GM19455 (cell line): ENCODE results near the gene CAMSAP2.

Source experiments
- ATAC-seq: cut with Tn5 transposase; IDR thresholded peaks from one replicate; pipeline ENCODE4 v1.9.1; 2021; ENCODE audit not compliant: unreplicated experiment

Gene CAMSAP2

GRCh38 chr1:200838676-200839445 lies 100.2 kb downstream of the CAMSAP2 start:
- ATAC-seq: no peak

- no peak for ATAC-seq
Observed at GRCh38 chr1:200845360-200845759, 106.7 kb downstream of the CAMSAP2 start.

- ATAC-seq: no peak
Observed at GRCh38 chr1:200846398-200846797, 107.7 kb downstream of the CAMSAP2 start.

GRCh38 chr1:200849430-200849829 lies 110.7 kb downstream of the CAMSAP2 start:
- no peak for ATAC-seq

- no peak for ATAC-seq
Observed at GRCh38 chr1:200850554-200850953, 111.9 kb downstream of the CAMSAP2 start.

- ATAC-seq: no peak
Observed at GRCh38 chr1:200856716-200857357, 118.1 kb downstream of the CAMSAP2 start.

- ATAC-seq: no peak
Observed at GRCh38 chr1:200857804-200858203, 119.1 kb downstream of the CAMSAP2 start.

- ATAC-seq: no peak
Observed at GRCh38 chr1:200861937-200862647, 123.4 kb downstream of the CAMSAP2 start.

GRCh38 chr1:200862713-200863415 lies 124.2 kb downstream of the CAMSAP2 start:
- ATAC-seq: no peak

GRCh38 chr1:200866116-200866515 lies 127.4 kb downstream of the CAMSAP2 start:
- ATAC-seq: no peak

GRCh38 chr1:200866521-200866920 lies 127.8 kb downstream of the CAMSAP2 start:
- ATAC-seq: peak; percentile 87

GRCh38 chr1:200867018-200867811 lies 128.5 kb downstream of the CAMSAP2 start:
- no peak for ATAC-seq

GRCh38 chr1:200869376-200869752 lies 130.7 kb downstream of the CAMSAP2 start:
- ATAC-seq: no peak

- ATAC-seq: peak; percentile 47
Observed at GRCh38 chr1:200869753-200870391, 131.2 kb downstream of the CAMSAP2 start.

GRCh38 chr1:200872446-200873115 lies 133.9 kb downstream of the CAMSAP2 start, which contains the start of gene GPR25:
Gene GPR25, plus strand, starts transcription at chr1:200872981. Its CDS starts 57 bp downstream, at chr1:200873038.
- no peak for ATAC-seq

- ATAC-seq: no peak
Observed at GRCh38 chr1:200873116-200873670, 134.5 kb downstream of the CAMSAP2 start.

- no peak for ATAC-seq
Observed at GRCh38 chr1:200873671-200874397, 135.1 kb downstream of the CAMSAP2 start.

GRCh38 chr1:200874694-200875093 lies 136.0 kb downstream of the CAMSAP2 start:
- ATAC-seq: no peak
